Left forelimb (tissue), 1 donor: ENCODE measurements around the gene PPP2R3B.
"Not testable (repeated sequence)": the region's sequence is repeated elsewhere in the genome, so short reads cannot be mapped to it uniquely, and the experiment has no call there.

ENCODE experiments used
- DNase-seq: peaks from one replicate; pipeline ENCODE4 v3.0.0-alpha.2; 2018; ENCODE audit warnings: low spot score

Gene PPP2R3B

DNA sequence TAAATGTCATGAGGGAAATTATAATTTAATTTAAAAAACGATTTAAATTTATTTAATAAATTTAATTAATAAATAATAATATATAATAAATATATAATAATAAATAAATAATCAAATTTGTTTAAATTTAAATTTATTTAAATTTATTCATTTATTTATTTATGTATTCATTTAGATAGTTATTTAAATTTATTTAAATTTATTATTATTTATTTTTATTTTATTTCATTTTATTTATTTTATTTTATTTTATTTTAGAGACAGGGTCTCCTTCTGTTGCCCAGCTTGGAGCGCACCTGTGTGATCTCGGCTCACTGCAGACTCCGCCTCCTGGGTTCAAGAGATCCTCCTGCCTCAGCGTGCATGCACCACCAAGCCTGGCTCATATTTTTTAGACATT, 18.4 kb upstream of the PPP2R3B start:
- no peak for DNase-seq

DNA sequence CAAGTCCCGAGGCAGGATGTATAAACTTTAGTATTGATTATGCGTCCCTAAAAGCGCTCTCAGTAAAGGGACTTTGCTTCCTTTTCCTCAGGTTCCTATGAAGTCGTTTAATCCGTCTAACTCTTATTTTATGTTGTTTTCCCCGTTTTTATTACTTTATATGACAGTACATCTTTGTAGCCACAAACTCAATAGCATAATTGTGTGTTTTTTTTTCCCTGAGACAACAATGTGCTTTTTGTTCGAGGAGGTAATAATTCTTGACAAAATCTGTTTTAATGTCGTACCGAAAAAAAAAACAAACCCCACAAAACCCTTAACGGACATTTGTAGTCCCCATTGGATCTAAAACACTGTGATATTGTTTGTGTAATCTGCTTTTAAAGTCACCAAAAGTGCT, 17.9 kb upstream of the PPP2R3B start:
- no peak for DNase-seq

DNA sequence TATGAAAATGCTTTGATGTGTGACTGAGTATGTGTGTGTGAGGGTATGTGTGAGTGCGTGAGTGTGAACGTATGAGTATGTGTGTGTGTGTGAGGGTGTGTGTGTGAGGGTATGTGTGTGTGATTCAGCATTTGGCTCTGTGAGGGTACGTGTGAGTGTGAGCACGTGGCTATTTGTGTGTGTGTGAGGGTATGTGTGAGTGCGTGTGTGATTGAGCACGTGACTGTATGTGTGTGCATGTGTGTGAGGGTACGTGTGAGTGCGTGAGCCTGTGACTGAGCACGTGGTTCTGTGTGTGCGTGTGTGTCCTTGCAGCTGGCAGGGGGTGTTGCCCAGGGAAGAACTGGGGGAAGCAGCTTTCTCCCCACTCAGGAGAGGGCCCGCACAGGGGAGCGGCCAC, 16.1 kb upstream of the PPP2R3B start:
- no peak for DNase-seq

DNA sequence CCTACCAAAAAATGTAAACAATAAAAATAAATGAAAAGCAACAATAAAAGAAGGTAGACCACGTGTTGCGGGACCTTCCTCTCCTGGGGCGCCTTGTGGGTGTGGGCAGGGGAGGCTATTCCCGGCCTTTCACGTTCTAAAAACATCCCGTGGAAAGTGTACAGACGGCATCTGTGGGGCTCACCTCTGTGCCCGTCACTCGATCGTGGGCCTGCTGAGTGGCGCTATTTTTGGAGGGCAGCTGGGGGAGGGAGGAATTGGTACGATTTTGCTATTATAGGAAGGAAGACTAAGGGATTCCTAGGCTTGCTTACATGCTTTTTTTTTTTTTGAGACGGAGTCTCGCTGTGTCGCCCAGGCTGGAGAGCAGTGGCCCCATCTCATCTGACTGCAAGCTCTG, 13.6 kb upstream of the PPP2R3B start:
- no peak for DNase-seq

DNA sequence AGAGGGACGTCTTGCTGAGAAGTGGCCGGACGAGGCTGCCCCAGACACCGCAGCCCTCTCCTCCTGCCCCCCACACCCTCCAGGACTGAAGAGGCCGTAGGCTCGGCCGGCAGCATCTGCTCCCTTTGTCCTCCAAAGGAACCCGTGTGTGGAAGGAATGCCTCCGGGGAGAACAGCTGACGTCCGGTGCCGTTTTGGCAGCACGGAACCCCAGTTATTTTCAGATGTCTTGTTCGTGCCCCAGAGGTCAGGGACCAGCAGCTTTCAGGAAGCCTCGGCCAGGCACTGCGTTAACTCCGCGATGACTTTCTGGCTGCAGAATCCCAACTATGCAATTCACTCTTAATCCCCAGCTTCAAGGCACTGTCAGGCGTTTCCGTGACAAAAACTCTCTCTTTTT, 10.9 kb upstream of the PPP2R3B start:
- DNase-seq: peak; percentile 81

DNA sequence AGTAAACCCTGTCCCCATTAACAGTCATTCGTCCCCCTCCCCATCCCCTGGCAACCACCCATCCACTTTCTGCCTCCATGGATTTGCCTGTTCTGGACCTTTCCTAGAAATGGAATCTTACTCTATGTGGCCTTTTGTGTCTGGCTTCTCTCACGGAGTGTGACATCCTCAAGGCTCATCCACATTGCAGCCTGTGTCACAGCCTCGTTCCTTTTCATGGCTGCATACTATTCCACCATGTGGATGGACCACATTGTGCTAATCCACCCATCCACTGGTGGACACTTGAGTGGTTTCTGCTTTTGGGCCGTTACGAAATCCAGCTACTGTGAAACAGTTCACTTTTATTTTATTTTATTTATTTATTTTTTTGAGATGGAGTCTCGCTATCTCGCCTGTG, 8.1 kb upstream of the PPP2R3B start:
- DNase-seq: no peak

DNA sequence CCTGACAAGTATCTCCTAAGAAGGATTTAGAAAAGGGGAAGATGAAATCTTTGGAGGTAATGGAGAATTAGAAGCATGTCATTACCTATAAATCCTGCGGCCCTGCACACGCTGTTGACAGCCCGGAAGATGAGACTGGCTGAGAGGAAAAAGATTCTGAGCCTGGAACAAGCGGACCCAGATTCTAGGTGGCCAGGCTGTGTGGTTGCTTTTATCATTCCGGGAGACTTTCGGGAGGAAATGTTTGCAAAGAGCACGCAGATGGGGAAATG, 5.8 kb upstream of the PPP2R3B start:
- no peak for DNase-seq

DNA sequence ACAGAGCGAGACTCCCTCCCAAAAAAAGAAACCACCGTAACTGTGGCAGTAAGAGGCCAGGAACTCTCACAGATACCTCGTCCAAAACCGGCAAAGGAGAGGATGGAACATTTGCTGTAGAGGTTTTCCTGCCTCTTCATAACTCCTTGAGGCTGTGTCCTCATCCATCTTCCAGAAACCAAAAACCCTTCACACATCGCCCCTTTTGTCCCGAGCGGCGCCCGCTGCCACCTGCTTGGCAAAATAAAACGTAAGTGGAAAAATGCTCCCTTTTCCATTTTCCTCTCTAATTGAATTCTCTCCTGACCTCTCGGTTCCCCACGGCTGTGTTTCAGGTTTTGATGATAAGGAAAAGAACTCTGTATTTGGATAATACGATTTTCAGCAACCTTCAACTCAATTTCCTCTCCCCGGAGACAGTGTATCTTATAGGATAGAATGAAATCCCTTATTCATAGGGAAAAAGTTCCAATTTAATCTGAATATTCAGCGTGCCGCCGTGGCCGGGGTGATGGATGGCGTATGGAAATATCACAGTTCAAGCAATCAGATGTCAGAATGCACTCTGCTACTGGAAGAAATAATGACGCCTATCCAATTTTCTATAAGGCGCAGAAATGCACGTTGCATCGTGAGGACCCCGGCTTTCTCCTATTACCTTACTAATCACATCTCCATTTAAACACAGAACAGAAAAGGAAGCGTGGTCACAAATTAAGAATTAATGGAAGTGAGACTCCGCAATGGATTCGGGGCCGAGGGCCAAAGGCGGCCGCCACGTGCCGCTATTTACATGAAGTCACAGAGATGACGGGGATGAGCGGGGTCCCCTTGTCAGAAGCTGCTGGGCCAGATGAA, 5.2 kb upstream of the PPP2R3B start:
- DNase-seq: no peak

DNA sequence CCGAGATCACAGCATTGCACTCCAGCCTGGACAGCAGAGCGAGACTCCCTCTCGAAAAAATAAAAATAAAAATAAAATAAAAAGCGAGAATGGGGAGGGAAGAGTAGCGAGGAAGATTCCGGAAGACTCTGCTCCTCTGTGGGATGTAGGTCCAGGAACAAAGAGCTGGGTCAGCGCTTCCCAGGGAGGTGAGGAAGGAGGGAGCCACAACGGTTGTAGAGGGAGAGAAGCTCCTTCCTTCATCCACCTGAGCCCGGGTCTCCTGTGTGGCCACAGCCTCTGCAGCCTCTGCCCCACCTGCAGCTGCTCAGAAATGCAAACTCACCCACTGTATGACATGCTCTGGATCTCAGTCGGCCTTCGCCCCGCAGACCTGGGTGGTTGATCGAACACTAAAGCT, 3.8 kb upstream of the PPP2R3B start:
- no peak for DNase-seq

DNA sequence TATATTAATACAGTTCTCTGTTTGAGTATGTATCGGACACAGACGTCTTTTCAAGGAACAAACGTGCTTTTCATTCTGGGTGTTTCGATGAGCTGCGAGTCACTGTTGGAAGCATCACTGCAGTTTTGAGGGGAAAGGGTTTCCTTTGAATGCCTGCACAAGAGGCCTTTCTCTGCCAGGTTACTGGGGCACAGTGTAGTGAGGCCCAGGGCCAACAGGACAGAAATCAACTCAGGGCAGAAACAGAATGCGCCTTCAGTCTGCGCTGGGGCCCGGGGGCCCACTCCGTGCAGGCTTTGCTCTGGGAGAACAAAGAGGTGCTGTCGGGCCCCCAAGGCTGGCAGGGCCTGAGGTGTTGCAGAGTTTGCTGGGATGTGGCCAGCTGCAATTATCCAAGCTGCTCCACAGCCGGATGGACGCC, 2.3 kb upstream of the PPP2R3B start:
- DNase-seq: no peak

DNA sequence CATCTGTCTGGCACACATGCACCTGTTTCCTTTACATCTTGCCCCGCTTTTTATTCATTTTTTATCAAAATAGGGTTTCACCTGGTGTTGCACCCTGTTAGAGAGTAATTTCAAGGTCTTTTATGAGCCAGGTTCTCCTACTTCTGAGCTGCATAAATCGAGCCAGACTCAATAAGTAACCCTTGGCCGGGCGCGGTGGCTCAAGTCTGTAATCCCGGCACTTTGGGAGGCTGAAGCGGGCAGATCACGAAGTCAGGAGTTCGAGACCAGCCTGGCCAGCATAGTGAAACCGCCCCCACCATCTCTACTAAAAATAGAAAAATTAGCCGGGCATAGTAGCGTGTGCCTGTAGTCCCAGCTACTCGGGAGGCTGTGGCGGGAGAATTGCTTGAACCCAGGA, 1.0 kb upstream of the PPP2R3B start:
- no peak for DNase-seq

DNA sequence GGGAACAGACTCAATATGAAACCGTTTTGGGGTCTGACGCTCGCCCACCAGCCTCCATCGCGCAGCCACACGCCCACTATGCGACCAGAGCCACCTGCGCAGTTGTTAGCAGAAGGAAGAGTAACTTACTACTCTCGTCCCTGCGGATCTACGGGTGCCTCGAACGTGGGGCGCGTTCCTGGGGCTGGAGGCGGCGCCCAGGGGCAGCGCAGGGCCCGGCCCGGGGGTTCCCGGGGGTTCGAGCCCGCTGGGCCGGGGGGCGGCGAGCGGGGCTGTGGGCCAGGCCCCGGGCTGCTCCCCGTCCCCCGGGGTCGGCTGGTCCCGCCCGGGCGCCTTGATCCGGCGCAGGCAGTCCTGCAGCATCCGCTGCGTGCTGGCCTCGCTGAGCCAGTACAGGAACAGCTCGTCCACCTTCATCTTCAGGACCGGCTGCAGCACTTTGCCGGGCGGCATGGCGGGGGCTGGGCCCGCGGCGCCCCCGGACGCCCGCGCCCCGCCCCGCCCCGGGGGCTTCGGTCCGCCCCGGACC, 404 bp downstream of the PPP2R3B start:
- no peak for DNase-seq

DNA sequence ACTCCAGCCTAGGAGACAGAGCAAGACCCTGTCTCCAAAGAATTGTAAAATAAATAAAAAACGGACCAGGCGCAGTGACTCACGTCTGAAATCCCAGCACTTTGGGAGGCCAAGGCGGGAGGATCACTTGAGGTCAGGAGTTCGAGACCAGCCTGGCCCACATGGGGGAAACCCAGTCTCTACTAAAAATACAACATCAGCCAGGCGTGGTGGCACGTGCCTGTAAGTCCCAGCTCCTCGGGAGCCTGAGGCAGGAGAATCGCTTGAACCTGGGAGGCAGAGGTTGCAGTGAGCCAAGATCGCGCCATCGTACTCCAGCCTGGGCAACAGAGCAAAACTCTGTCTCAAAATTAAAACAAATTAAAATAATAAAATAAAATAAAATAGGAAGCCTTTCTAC, 971 bp downstream of the PPP2R3B start:
- not testable (repeated sequence) for DNase-seq

DNA sequence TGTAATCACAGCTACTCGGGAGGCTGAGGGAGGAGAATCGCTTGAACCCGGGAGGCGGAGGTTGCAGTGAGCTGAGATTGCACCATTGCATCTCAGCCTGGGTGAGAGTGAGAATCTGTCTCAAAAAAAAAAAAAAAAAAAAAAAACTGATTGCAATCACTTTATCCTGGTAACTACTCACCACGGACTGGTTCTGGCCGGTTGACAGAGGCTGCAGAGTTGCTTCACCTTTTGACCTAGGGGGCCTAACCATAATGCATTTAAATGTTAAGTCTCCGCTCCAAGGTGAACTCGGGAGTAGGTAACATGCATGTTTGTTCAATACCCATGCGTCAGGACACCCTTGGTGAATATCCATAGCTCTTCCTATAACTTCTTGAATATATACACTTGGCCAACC, 1.8 kb downstream of the PPP2R3B start:
- no peak for DNase-seq

DNA sequence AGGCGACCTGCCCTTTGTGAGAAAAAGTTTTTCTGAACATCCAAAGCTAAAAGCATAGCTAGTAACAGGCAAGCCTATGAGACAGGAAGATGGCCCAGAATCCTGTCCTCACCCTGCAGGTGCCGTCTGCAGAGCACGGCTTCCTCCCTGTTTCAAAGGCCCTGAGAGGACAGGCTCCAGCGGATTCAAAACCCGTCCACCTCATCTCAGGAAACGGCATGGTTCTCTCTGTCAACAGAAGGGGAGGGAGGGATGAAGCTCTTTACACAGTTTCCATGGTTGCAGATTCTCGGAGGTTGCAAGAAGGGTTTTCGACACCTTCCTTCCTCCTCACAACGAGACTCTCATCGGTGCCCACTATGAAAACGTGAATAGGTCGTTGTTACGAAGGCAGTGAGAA, 8.3 kb downstream of the PPP2R3B start:
- no peak for DNase-seq

DNA sequence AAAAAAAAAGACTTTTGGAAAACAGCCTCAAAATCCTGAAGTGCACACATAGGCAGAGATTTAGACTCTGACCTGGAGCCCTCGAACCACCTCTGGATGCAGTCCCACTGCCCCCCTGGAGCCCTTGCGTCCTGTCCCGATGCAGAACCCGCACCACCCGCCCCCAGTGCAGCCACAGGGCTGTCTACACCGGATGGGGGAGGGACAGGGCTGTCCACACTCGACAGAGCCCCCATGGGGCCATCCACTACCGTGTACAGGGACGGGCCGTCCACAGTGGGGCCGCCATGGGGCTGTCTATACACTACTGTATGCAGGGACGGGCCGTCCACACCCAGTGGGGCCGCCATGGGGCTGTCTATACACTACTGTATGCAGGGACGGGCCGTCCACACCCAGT, 10.5 kb downstream of the PPP2R3B start:
- not testable (repeated sequence) for DNase-seq

DNA sequence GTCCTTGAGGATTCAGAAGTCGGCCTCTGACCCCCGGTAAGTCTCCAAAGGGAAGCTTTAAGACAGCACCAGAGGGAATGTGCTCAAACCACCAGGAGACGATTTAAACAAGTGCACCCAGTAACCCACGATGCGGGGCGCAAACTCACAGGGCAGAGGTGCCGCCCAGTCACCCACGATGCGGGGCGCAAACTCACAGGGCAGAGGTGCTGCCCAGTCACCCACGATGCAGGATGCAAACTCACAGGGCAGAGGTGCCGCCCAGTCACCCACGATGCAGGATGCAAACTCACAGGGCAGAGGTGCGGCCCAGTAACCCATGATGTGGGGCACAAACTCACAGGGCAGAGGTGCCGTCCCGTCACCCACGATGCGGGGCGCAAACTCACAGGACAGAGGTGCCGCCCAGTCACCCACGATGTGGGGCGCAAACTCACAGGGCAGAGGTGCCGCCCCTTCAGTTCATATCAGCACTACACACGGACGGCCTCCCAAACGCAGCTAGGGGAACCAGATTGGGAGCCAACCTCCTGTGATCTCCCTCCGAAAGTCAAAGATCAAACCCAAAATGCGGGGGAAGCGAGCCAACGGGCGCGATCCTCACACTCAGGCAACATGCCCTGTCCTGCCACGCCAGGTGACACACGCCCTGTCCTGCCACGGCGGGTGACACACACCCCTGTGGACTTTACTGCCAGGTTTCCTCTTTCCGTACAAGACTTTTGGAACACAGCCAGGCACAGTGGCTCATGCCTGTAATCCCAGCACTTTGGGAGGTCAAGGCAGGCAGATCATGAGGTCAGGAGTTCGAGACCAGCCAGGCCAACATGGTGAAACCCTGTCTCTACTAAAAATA, 11.3 kb downstream of the PPP2R3B start:
- no peak for DNase-seq

DNA sequence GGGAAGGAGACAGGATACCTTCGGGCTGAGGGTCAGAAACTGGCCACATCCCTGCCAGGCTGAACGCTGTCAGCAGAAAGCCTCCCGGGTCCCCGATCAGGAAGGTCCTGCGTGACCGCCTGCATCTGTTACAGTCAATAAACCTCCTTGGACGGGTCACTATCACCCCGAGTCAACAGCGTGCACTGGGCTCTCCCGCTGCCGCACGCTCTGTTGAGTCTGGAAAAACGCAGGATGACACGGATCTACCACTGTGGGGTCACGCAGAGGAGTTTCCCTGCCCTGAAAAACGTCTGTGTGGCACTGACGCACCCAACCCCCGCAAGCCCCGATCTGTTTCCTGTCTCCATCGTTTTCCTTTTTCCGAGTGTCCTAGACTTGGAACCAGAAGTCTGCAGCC, 12.1 kb downstream of the PPP2R3B start:
- DNase-seq: no peak

DNA sequence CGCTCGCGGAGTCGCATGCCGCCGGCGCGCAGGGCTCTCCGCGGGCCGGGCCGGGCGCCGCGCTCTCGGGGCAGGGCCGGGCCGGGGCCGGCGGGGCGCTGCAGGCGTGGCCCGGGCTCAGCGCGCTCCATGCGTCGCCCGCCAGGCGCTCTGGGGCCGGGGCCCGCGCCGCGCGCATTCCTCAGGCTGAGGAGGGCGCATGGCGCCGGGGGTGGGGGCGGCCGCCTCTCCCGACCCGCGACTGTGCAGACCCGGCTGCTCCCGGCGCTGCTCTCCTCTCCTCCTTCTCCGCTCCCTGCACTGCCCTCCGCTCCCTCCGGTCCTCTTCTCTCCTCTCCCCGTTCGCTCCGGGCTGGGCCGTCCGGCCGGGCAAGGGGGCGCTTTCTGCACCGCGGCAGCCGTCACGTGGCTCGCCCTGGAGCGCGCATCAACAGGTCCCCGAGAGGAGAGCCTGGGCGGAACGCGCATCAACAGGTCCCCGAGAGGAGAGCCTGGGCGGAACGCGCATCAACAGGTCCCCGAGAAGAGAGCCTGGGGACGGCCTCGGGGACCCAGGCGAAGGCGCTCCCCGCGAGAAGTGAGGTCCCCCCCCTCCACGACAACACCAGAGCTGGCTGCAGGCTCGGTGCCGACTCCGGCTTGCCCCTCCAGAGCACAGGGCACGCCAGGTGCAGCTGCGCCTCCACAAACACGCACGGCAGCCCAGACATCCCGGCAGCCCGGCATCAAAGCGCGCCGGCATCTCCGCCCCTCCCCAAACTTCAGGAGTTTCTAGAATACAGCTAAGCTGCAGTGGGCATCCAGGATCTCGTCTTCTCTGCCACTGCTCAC, 12.9 kb downstream of the PPP2R3B start:
- no peak for DNase-seq

DNA sequence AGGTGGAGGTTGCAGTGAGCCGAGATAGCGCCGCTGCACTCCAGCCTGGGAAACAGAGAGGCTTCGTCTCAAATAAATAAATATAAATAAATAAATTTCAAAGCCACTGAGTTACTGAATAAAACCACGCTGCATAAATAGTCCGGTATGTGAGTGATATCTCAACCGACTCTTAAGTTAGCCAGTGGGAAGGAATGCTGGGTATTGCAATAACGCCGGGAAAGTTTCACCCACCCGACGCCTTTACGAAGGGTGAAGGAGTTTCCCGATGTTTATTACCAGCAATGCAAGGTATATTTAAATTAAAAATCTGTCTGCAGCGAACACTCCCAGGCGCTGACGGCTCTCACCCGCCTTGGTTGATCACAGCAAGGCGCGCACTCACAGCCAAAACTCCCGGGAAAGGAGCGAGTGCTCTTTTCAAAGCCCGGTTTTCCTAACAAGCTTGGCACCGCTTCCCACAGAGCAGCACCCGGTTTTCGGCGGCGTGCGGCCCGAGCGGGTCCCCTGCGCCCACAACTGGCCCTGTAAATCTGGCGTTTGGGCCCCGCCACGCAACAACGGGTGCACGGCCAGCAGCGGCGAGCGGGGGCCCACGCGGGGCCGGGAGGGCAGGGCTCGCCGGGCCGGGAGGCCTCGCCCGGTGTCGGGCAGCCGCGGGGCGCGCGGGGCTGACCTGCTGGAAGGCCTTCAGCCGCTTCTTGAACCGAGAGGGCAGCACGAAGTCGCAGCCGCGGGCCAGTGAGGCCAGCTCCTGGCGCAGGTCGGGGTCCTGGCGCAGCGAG, 13.7 kb downstream of the PPP2R3B start:
- no peak for DNase-seq

DNA sequence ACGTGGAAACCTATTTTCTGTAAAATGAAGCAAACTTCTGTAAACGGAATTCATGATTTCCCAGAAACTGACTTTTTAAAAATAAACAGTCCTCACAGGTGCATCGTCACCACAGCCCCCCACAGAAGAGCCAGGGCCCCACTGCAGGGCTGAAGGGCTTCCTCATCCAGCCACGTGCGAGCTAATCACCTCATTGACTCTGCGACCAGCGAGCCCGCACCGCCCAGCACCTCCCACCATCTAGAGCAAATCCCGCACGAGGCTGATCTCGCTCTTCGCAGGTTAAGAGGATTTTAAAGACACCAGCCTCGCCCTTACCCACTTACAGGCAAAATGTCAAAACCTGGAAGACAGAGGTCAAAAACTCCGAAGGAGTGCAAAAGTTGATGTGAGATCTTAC, 14.8 kb downstream of the PPP2R3B start:
- no peak for DNase-seq
